M059J (cell line): Measurements from ENCODE around the gene TERB1. TPM values are rescaled to one million over a fixed set of nuclear protein-coding genes. Genes with fewer than 3 reads are reported as not detected.

Experiments used
- total RNA-seq: library from RNA; depleted of rRNA; stranded (reverse); fragments of >200 nt; shearing (Covaris generic); gene quantifications from 2 replicates; pipeline ENCODE4 v1.2.3, GENCODE V29; 2014; rRNA removed

Gene TERB1
- total RNA-seq, 1 experiment from 2014 or later: not detected

Other genes starting within 250 kb of the TERB1 start
- gene CKLF, start 249.0 kb downstream of the TERB1 start, total RNA-seq: 145 and 165 TPM in 2 replicates
- 2.1 and 3.8 TPM in 2 replicates for gene CMTM1, start 235.1 kb downstream of the TERB1 start, total RNA-seq
- gene CMTM2, start 222.1 kb downstream of the TERB1 start, total RNA-seq: not detected in 2 replicates
- gene CMTM3, start 196.9 kb downstream of the TERB1 start, total RNA-seq: 28.9 and 33.6 TPM in 2 replicates
- 15.2 and 18.4 TPM in 2 replicates for gene CMTM4, start 104.8 kb downstream of the TERB1 start, total RNA-seq
- gene DYNC1LI2, start 50.0 kb downstream of the TERB1 start, total RNA-seq: 79.5 and 92.4 TPM in 2 replicates
- 91.2 and 127 TPM in 2 replicates for gene NAE1, start 29.4 kb upstream of the TERB1 start, total RNA-seq
- gene CA7, start 42.8 kb upstream of the TERB1 start, total RNA-seq: not detected in 2 replicates
- gene PDP2, start 78.9 kb upstream of the TERB1 start, total RNA-seq: 4.2 and 15.1 TPM in 2 replicates
- not detected in 2 replicates for gene CDH16, start 117.3 kb upstream of the TERB1 start, total RNA-seq
- gene RRAD, start 124.0 kb upstream of the TERB1 start, total RNA-seq: 3.2 and 9.4 TPM in 2 replicates
- 183 and 280 TPM in 2 replicates for gene CIAO2B, start 132.8 kb upstream of the TERB1 start, total RNA-seq
- 15.9 and 26.6 TPM in 2 replicates for gene CES2, start 133.9 kb upstream of the TERB1 start, total RNA-seq
- 0.44 and 1.0 TPM in 2 replicates for gene CES3, start 159.7 kb upstream of the TERB1 start, total RNA-seq
- gene CES4A, start 187.0 kb upstream of the TERB1 start, total RNA-seq: not detected in 2 replicates
- 86.5 and 111 TPM in 2 replicates for gene CBFB, start 227.6 kb upstream of the TERB1 start, total RNA-seq